H9 (cell line): Measurements from ENCODE around the gene TRMT11. TPM values are rescaled to one million over a fixed set of nuclear protein-coding genes. Genes with fewer than 3 reads are reported as not detected.

ENCODE experiments used
- DNase-seq: peaks from one replicate; pipeline ENCODE4 v3.0.0-alpha.2; 2017
- H2AFZ ChIP-seq: one replicate; pipeline ENCODE4 v1.6.1; 2013; ENCODE audit warnings: mild to moderate bottlenecking, low read length, control low read depth, moderate library complexity
- H2AK5ac ChIP-seq: 2 replicates; pipeline ENCODE4 v1.6.1; 2013; ENCODE audit warnings: low read length, control low read depth, mixed read lengths; ENCODE audit not compliant: insufficient read length
- H2BK120ac ChIP-seq: one replicate; pipeline ENCODE4 v1.6.1; 2013; ENCODE audit warnings: low read depth, mild to moderate bottlenecking, low read length, control low read depth, inconsistent platforms; ENCODE audit not compliant: poor library complexity, severe bottlenecking
- H2BK12ac ChIP-seq: 2 replicates; pipeline ENCODE4 v1.6.1; 2013; ENCODE audit warnings: low read length, control low read depth, mixed read lengths, low read depth; ENCODE audit not compliant: insufficient read length
- H2BK15ac ChIP-seq: 2 replicates; pipeline ENCODE4 v1.6.1; 2013; ENCODE audit warnings: low read depth, low read length, control low read depth
- H2BK20ac ChIP-seq: one replicate; pipeline ENCODE4 v1.6.1; 2013; ENCODE audit warnings: low read depth, mild to moderate bottlenecking, low read length, control low read depth, inconsistent platforms; ENCODE audit not compliant: poor library complexity, severe bottlenecking
- H2BK5ac ChIP-seq: 2 replicates; pipeline ENCODE4 v1.6.1; 2013; ENCODE audit warnings: low read length, control low read depth, mixed read lengths; ENCODE audit not compliant: insufficient read length
- H3K14ac ChIP-seq: 2 replicates; pipeline ENCODE4 v1.6.1; 2013; ENCODE audit warnings: low read length, control low read depth; ENCODE audit not compliant: insufficient read depth
- H3K18ac ChIP-seq: 2 replicates; pipeline ENCODE4 v1.6.1; 2013; ENCODE audit warnings: low read depth, mild to moderate bottlenecking, mixed read lengths, low read length, control low read depth; ENCODE audit not compliant: insufficient read length
- H3K23ac ChIP-seq: 2 replicates; pipeline ENCODE4 v1.6.1; 2013; ENCODE audit warnings: low read length, control low read depth, mixed read lengths, low read depth; ENCODE audit not compliant: insufficient read length
- H3K23me2 ChIP-seq: 2 replicates; pipeline ENCODE4 v1.6.1; 2013; ENCODE audit warnings: low read depth, mild to moderate bottlenecking, mixed read lengths, low read length, control low read depth; ENCODE audit not compliant: insufficient read length, poor library complexity, severe bottlenecking
- H3K27ac ChIP-seq: 2 replicates; pipeline ENCODE4 v1.5.1; 2013; ENCODE audit warnings: low read length, control low read depth, mixed read lengths, low read depth; ENCODE audit not compliant: insufficient read length
- H3K27me3 ChIP-seq: 2 replicates; pipeline ENCODE4 v1.6.1; 2013; ENCODE audit warnings: low read length, control low read depth, inconsistent platforms; ENCODE audit not compliant: insufficient read depth
- H3K4ac ChIP-seq: 2 replicates; pipeline ENCODE4 v1.6.1; 2013; ENCODE audit warnings: low read depth, mild to moderate bottlenecking, control low read depth, inconsistent platforms, low read length, moderate library complexity
- H3K4me1 ChIP-seq: 2 replicates; pipeline ENCODE4 v1.6.1; 2013; ENCODE audit warnings: low read length, control low read depth, inconsistent platforms; ENCODE audit not compliant: insufficient read depth
- H3K4me2 ChIP-seq: 2 replicates; pipeline ENCODE4 v1.6.1; 2013; ENCODE audit warnings: low read length, control low read depth, mixed read lengths; ENCODE audit not compliant: insufficient read length, insufficient read depth
- H3K56ac ChIP-seq: 2 replicates; pipeline ENCODE4 v1.6.1; 2013; ENCODE audit warnings: low read depth, mild to moderate bottlenecking, mixed read lengths, low read length, control low read depth; ENCODE audit not compliant: insufficient read length
- H3K79me1 ChIP-seq: 2 replicates; pipeline ENCODE4 v1.6.1; 2013; ENCODE audit warnings: low read depth, mild to moderate bottlenecking, moderate library complexity, low read length, control low read depth, inconsistent platforms; ENCODE audit not compliant: insufficient read depth, poor library complexity, severe bottlenecking
- H3K79me2 ChIP-seq: 2 replicates; pipeline ENCODE4 v1.6.1; 2013; ENCODE audit warnings: low read length, control low read depth, inconsistent platforms; ENCODE audit not compliant: insufficient read depth
- H3K9ac ChIP-seq: 2 replicates; pipeline ENCODE4 v1.6.1; 2013; ENCODE audit warnings: low read length, control low read depth, mixed read lengths; ENCODE audit not compliant: insufficient read length; ENCODE audit errors: extremely low read depth
- H3K9me3 ChIP-seq: one replicate; pipeline ENCODE4 v1.6.1; 2013; ENCODE audit warnings: low read depth, low read length, inconsistent platforms; ENCODE audit not compliant: control insufficient read depth
- H3T11ph ChIP-seq: one replicate; pipeline ENCODE4 v1.6.1; 2013; ENCODE audit warnings: mild to moderate bottlenecking, low read length, control low read depth, inconsistent platforms
- H4K20me1 ChIP-seq: one replicate; pipeline ENCODE4 v1.6.1; 2013; ENCODE audit not compliant: control insufficient read depth, insufficient read length, insufficient read depth
- H4K5ac ChIP-seq: 2 replicates; pipeline ENCODE4 v1.6.1; 2013; ENCODE audit warnings: low read depth, mild to moderate bottlenecking, mixed read lengths, low read length, control low read depth; ENCODE audit not compliant: insufficient read length
- H4K8ac ChIP-seq: replicated peaks from 2 replicates; pipeline ENCODE4 v1.6.1; 2013; ENCODE audit warnings: low read length, control low read depth, mixed read lengths, low read depth; ENCODE audit not compliant: insufficient read length
- H4K91ac ChIP-seq: 2 replicates; pipeline ENCODE4 v1.6.1; 2013; ENCODE audit warnings: low read depth, mild to moderate bottlenecking, moderate library complexity, mixed read lengths, low read length, control low read depth; ENCODE audit not compliant: insufficient read length
- H3K27ac Mint-ChIP-seq, 3 experiments: 2 replicates in 2 of 3; 3 replicates in 1 of 3; pipeline ENCODE4 v1.8.0; 2020 to 2021; ENCODE audit warnings: mixed read lengths in 3 of 3, mild to moderate bottlenecking in 1 of 3, moderate library complexity in 1 of 3
- H3K27me3 Mint-ChIP-seq: 2 replicates; pipeline ENCODE4 v1.8.0; 2021; ENCODE audit warnings: low read depth, mild to moderate bottlenecking, moderate library complexity, mixed read lengths
- H3K36me3 Mint-ChIP-seq, 3 experiments: 2 replicates in 2 of 3; 3 replicates in 1 of 3; pipeline ENCODE4 v1.8.0; 2020 to 2021; ENCODE audit warnings: low read depth in 3 of 3, mixed read lengths in 3 of 3; ENCODE audit not compliant: insufficient read depth in 1 of 3
- H3K4me1 Mint-ChIP-seq, 2 experiments: 2 replicates each; pipeline ENCODE4 v1.8.0; 2020; ENCODE audit warnings: mixed read lengths in 2 of 2
- H3K4me3 Mint-ChIP-seq, 2 experiments: 2 replicates in 1 of 2; 3 replicates in 1 of 2; pipeline ENCODE4 v1.8.0; 2020 to 2021; ENCODE audit warnings: mild to moderate bottlenecking in 2 of 2, mixed read lengths in 2 of 2, moderate library complexity in 1 of 2
- H3K9me3 Mint-ChIP-seq, 2 experiments: 2 replicates in 1 of 2; 3 replicates in 1 of 2; pipeline ENCODE4 v1.8.0; 2020; ENCODE audit warnings: mild to moderate bottlenecking in 2 of 2, mixed read lengths in 2 of 2, moderate library complexity in 1 of 2
- CTCF ChIP-seq: fragments of 200-600 bp; sonication (generic); conservative IDR thresholded peaks from 3 replicates; pipeline ENCODE4 v1.8.0; 2021; ENCODE audit warnings: antibody characterized with exemption, mild to moderate bottlenecking
- WGBS: extraction: QIAGEN DNeasy Blood & Tissue Kit; methylation state at CpG from one replicate; pipeline ENCODE4 v1.1.7; 2013; ENCODE audit warnings: missing lambda C conversion rate, low lambda C conversion rate, mixed read lengths; ENCODE audit not compliant: insufficient read length; ENCODE audit errors: extremely low coverage; 5-methylcytosine and 5-hydroxymethylcytosine counted together
- total RNA-seq: library from RNA; stranded (reverse); gene quantifications from 2 replicates; pipeline ENCODE4 v1.2.1, GENCODE V29; 2021

Gene TRMT11
- total RNA-seq, 1 experiment from 2014 or later = 31.1 TPM

- no peak overlapping the region for H2BK120ac ChIP-seq
- H3K9me3 ChIP-seq = no peaks in the 10 kb centered on the region
- no peak overlapping the region for H3K4ac ChIP-seq
- no peak overlapping the region for H3K14ac ChIP-seq
- H3K27ac ChIP-seq = no peak overlapping the region
- no peak overlapping the region for H4K91ac ChIP-seq
- Mint-ChIP-seq H3K9me3 (no peaks in the 10 kb centered on the region), H3K4me1 (peaks cover 3 to 7% of the 10 kb centered on the region in 2 experiments; a peak in 2 of 4 replicates), H3K27ac (no peak overlapping the region), H3K4me3 (no peak overlapping the region), H3K36me3 (peaks cover 12 to 39% (median 33%) of the 10 kb centered on the region in 3 experiments), H3K27me3 (no peaks in the 10 kb centered on the region)
- H3K79me2 ChIP-seq = peaks cover 5% of the 10 kb centered on the region; the same call in 1 of the 2 replicates
- H4K20me1 ChIP-seq = no peaks in the 10 kb centered on the region
- no peaks in the 10 kb centered on the region for H3K23me2 ChIP-seq
- no peaks in the 10 kb centered on the region for H3K27me3 ChIP-seq
- H3K9ac ChIP-seq = no peak overlapping the region
- H3K79me1 ChIP-seq = no peaks in the 10 kb centered on the region
- H3T11ph ChIP-seq = no peak overlapping the region
- H4K8ac ChIP-seq = no peak overlapping the region
- no peak overlapping the region for H2AFZ ChIP-seq
- H2BK12ac ChIP-seq = no peak overlapping the region
- no peak overlapping the region for H2BK20ac ChIP-seq
- H2AK5ac ChIP-seq = no peak overlapping the region
- no peak overlapping the region for H3K18ac ChIP-seq
- H3K4me1 ChIP-seq = no peaks in the 10 kb centered on the region
- H3K56ac ChIP-seq = no peak overlapping the region
- no peak overlapping the region for H2BK5ac ChIP-seq
- TF ChIP-seq CTCF = peak; percentile 94
- no peak overlapping the region for H2BK15ac ChIP-seq
- no peak overlapping the region for H4K5ac ChIP-seq
- H3K4me2 ChIP-seq = no peak overlapping the region
- no CpG with 5 or more reads among the region's 8 CpGs for WGBS
- DNase-seq = peak; percentile 49
- no peak overlapping the region for H3K23ac ChIP-seq
These were observed 9.7 kb downstream of the TRMT11 start for GRCh38 chr6:125995972-125996580.
